ENCODE measurements around the gene GPR87.

The GPR87 gene

DNA sequence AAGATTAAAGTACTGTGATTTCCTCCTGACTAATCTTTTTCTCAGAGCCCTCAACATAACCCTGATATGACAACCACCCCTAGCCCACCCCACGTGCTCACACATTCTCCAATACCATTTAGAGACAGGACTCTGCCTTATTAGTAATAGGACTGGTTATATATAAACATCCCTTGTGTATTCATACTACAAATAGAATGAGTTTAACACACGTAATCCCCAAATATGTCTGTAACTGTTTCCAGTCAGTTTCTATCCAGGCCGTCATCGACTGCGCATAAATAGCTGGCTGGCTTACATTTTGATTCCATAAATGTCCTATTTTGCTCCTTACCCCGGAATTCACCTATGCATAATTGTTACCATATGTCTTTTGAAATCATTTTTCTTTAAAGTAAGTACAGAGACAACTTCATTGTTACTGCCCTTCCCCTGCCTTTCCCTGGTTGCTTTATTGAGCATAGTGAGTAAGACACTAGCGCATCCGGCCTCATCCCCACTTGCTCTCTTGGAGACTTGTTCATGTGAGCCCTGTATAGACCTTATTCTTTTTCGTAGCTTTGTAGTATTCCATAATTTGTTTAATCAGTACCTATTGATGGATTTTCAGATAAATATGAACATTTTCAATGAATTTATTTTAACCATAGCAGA is 34.8 kb downstream of the GPR87 start:
- no peak for DNase-seq

- no peak for DNase-seq
Measured at GRCh38 chr3:151278230-151278629, 38.4 kb downstream of the GPR87 start, which contains the start of gene P2RY14. Gene P2RY14 (minus strand): TSS chr3:151278542. CDS start chr3:151214316, 64,226 bp downstream.

DNA sequence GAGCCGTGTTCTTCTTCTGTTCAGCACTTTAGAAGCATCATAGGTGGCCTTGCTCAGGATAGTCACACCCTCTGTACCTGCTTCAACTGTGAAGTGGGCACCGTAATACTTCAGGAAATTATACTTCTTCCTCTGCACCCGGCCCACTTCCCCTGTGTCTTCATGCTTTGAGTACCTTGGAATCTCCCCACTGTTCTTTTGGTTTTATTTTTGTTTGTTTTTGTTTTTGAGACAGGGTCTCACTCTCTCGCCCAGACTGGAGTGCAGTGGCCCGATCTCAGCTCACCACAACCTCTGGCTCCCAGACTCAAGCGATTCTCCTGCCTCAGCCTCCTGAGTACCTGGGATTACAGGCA is 40.0 kb downstream of the GPR87 start:
- no peak for DNase-seq

GRCh38 chr3:151276038-151276686 is 40.5 kb downstream of the GPR87 start:
- DNase-seq: no peak

DNA sequence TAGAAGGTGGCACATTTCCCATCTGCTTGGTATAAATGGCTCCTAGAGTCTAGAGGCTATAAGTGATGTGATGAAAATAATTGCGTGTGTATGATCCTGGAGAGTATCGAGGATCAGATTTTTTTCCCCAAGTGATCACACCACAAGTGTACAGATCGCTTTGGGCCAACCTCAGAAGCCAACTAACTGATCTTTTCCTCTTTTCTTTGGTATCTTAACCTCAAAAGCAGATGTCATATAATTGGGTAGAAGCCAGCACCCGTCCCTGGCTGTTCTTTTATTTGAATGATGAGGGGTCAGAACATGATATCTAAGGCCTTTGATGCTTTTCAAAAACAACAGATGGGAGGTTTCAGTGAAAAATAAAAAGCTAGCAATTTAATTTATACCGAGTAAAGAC is 41.5 kb downstream of the GPR87 start:
- no peak for DNase-seq

DNA sequence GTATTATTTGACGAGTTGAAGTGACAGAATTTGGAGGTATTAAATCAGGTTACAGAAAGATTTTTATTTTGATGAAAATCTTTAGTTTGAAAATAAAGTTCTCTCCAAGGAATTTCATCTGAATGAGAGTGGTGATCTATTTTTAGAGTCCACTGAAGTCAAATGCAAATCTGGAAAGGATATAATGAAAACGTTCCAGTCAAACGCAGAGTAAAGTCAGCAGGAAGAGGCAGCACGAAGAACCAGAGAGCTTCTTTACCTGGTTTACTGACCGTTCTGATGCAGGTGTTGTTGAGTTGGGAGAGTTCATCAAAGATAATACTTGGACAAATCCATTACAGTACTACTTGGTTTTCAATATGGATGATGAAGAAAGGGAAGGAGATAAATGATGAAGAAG is 47.0 kb downstream of the GPR87 start:
- no peak for DNase-seq

GRCh38 chr3:151268267-151269235 is 48.1 kb downstream of the GPR87 start:
- no peak for DNase-seq

- no peak for DNase-seq
Measured at GRCh38 chr3:151267066-151267465, 49.6 kb downstream of the GPR87 start.

GRCh38 chr3:151265866-151266265 is 50.8 kb downstream of the GPR87 start:
- DNase-seq: no peak

- DNase-seq: no peak
Measured at GRCh38 chr3:151265166-151265565, 51.5 kb downstream of the GPR87 start.

- no peak for DNase-seq
Measured at GRCh38 chr3:151264605-151265004, 52.0 kb downstream of the GPR87 start.

GRCh38 chr3:151262871-151263525 is 53.6 kb downstream of the GPR87 start:
- no peak for DNase-seq

DNA sequence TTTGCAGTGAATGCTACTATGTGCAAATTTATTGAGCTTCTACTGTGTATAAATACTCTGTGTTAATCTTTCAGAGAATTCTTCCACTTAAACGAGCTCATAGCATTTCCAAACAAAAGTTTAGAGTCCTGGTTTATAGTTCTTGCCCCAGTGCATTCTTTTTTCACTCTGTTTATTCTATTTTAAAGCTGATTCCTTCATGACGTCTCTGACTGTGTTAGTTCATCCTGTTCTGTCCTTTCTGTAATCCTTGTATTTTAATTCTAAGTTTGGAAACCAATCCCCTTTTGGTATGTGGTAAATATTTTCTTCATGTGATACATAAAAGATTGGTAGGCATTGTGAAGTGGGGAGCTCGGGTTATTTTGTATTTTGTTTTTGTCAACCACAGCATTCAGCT is 57.0 kb downstream of the GPR87 start:
- no peak for DNase-seq

- DNase-seq: no peak
Measured at GRCh38 chr3:151256749-151257148, 59.9 kb downstream of the GPR87 start.

DNA sequence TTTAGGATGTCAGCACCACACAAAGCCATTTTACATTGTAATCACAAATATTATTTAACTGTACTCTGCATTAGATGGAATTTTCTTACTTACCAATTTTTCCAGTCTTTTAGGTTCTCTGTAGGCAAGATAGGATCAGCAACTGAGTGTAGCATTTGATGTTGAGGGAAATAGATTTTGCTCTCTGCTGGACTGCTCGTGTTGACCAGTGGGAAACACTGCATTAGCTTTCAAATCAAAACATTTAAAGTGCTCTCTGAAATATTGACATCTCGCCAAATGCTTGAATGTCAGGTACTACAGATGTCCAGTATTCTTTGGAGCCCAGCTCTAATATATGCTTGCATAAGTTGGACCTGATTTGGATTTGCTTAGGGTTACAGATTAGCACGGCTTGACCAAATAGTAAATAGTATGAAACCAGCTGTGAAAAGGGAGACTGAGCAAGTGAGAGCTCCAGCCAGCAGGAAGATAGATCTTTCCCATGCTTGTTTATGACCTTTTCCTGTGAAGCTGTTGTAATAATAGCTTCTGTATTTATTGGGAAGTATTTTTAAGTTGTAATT is 67.8 kb downstream of the GPR87 start:
- DNase-seq: no peak
